ENCODE data around the gene WDR7.

Gene WDR7

DNA sequence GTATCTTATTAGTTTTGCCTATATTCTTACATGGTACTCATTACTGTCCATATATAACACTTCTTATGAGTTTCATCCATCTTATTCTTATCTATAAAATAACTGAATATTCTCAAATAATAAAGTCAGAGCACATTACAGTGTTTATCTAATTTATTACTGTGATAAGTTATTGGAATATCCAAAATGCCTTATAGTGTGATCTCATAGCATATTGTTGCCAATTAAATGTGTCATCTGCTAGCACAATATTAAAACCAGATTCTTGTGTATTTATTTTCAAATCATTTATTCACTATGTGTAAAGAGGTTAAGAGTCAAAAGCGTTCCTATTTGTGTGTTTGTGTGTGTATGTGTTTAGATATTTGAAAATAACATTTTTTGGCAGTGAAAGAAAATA is 151.9 kb downstream of the WDR7 start:
- DNase-seq (ENCODE audit: low read depth) = no peak

DNA sequence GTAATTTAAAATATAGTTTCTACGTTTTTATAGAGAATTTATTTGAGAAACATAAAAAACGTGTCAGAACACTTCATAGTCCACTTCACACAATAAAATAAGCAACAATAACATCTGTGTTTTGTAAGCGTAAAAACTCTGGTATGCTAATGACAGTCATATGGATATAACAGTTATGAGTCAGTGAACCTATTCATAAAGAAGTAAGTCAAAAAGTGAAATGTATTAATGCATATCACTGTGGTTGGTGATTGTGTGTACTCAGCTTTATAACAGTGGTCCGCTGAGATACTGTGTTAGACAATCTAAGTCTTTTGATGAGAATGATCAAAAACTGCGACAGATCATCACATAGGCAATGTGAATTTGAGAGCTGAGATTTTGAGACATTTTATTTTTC is 153.2 kb downstream of the WDR7 start:
- DNase-seq (ENCODE audit: low read depth) = no peak

DNA sequence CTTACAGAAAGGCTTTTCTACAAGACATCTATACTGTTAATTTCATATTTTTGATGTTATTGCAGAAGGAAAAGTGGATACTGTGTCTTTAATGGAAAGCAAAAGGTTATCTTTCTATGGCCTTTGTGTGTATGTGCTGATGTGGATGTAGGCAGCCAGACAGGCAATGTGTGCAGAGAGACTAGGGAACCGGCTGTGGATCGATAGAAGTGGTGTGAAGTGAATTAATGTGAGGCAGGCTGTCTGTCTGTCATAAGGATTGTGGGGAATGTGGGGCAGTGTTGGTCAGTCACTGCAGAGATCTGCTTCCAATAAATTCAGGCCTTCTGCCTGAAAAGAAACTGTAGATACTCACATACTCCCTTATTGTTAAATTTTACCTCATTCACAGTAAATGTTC is 156.7 kb downstream of the WDR7 start:
- DNase-seq (ENCODE audit: low read depth) = no peak

DNA sequence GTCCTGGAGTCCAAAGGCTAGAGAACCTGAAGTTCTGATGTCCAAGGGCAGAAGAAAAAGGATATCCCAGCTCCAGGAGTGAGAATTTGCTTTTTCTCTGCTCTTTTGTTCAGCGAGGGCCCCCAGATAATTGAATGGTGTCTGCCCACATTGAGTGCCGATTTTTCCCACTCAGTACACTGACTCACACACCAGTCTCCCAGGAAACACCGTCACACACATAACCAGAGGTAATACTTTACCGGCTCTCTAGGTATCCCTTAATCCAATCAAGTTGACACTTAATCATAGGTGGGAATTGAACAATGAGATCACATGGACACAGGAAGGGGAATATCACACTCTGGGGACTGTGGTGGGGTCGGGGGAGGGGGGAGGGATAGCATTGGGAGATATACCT is 161.5 kb downstream of the WDR7 start:
- no peak for DNase-seq (ENCODE audit: low read depth)

GRCh38 chr18:56815926-56816325 is 164.8 kb downstream of the WDR7 start:
- DNase-seq (ENCODE audit: low read depth) = peak; percentile 56

GRCh38 chr18:56823986-56824565 is 172.9 kb downstream of the WDR7 start:
- DNase-seq (ENCODE audit: low read depth) = no peak

DNA sequence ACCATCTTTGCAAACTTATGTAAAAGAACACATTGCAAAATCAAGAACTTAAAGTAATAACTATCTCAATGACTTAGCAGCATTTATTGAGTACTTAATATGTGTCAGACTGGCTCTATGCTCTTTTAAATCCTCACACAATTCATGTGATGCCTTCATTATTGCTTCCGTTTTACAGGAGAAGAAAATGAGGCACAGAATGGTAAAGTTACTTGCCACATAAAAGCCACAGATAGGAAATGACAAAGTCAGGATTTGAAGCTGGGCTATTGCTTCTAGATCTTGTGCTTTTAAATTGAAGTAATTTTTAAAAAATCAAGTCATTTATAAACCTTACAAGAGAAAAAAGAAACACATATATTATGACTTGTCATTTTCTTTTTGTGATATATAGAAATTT is 174.2 kb downstream of the WDR7 start:
- no peak for DNase-seq (ENCODE audit: low read depth)

DNA sequence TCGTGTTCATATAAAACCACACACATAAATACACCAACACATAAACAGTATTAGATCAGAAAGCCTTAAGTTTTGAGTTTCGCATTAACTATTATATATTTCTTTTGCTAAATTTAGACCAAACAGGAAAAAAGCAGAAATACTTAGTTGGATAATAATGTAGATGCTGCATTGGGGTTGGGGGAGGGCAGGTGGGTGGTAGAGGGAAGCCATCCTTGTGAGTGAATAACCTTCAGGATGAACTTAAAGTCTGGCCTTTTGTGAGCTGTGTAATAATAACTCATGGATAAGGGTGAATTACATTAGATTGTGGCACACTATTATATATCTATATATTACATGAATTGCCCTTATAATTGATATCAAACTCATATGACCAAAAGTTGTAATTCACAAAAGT is 174.7 kb downstream of the WDR7 start:
- no peak for DNase-seq (ENCODE audit: low read depth)

DNA sequence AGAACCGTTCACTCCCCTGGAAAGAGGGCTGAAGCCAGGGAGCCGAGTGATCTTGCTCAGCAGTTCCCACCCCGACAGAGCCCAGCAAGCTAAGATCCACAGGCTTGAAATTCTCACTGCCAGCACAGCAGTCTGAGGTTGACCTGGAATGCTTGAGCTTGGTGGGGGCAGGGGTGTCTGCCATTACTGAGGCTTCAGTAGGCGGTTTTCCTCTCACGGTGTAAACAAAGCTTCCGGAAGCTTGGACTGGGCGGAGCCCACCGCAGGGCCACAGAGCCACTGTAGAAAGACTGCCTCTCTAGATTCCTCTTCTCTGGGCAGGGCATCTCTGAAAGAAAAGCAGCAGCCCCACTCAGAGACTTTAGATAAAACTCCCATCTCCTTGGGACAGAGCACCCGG is 180.8 kb downstream of the WDR7 start:
- DNase-seq (ENCODE audit: low read depth) = peak; percentile 86

GRCh38 chr18:56835331-56835730 is 184.2 kb downstream of the WDR7 start:
- DNase-seq (ENCODE audit: low read depth) = peak; percentile 26

DNA sequence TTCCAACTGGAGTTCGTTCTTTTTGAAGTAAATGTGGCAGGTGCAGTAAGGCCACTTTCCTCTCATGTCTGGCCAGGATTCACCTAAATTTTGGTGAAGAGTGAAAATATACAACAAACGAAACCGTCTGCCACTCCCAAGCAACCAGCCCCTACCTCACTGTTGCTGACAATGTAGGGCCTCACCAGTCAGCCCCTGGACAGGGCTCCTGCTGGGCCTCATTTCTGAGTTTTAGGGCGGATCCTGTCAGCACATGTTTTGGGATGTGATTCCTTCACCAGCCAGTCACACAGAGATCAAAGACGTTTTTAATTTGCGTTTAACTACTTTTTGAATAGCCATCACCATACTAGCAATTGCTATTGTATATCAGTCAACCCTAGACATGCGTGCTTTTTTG is 185.0 kb downstream of the WDR7 start:
- DNase-seq (ENCODE audit: low read depth) = no peak

DNA sequence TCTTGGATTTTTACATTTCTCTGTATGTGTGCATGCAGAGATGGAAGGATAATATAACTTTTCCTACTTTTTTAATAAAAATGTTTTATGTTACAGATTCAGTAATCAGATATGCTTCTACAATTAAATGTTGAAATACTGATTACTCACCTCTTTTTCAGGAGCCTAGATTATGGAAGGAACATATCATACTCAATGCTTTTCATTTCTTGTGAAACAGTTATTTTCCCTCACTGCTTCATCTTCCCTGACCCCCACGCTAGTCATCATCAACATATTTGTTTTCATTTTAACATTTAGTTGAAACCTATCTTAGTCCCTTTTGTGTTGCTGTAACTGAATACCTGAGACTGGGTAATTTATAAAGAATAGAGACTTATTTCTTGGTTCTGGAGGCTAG is 190.7 kb downstream of the WDR7 start:
- peak; percentile 71 for DNase-seq (ENCODE audit: low read depth)

GRCh38 chr18:56843241-56843640 is 192.1 kb downstream of the WDR7 start:
- DNase-seq (ENCODE audit: low read depth) = no peak

- no peak for DNase-seq (ENCODE audit: low read depth)
Measured at GRCh38 chr18:56844556-56844955, 193.4 kb downstream of the WDR7 start.

GRCh38 chr18:56851774-56852173 is 200.6 kb downstream of the WDR7 start:
- DNase-seq (ENCODE audit: low read depth) = no peak

DNA sequence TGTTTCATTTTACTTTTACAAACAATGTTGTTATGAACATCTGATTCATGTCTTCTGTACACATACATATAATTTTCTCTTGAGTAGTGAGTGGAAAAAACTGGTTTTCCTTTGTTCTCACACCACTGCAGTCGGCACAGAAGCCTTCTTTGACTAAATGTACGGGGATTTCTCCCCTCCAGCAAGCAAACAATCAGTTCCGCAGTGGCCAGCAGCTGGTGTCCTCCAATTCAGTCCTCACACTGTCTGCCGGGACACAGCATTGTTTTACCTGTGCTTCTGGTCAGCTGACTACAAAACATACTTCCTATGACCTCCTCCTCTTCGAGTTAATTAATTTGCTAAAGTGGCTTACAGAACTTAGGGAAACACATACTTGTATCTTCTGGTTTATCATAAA is 202.8 kb downstream of the WDR7 start:
- no peak for DNase-seq (ENCODE audit: low read depth)

DNA sequence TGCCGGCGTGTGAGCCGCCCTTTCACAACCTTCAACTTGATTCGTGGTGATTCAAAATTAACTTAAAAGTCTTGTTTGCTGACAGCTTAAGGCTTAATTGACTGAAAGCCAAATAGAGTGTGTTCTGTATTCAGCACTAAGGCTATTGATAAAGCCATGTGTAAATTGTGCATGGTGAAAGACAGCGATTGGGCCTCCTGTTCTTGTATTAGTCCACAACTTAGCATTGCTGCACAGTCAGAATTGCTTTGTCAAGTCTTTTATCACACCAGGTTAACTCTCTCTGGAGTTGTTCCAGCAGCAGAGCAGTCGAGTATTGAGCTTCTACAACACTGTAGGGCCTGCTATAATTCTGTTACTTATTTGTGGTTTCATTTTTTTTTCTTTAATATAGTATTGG is 210.1 kb downstream of the WDR7 start:
- DNase-seq (ENCODE audit: low read depth) = no peak

GRCh38 chr18:56869189-56869777 is 218.1 kb downstream of the WDR7 start:
- DNase-seq (ENCODE audit: low read depth) = peak; percentile 67

DNA sequence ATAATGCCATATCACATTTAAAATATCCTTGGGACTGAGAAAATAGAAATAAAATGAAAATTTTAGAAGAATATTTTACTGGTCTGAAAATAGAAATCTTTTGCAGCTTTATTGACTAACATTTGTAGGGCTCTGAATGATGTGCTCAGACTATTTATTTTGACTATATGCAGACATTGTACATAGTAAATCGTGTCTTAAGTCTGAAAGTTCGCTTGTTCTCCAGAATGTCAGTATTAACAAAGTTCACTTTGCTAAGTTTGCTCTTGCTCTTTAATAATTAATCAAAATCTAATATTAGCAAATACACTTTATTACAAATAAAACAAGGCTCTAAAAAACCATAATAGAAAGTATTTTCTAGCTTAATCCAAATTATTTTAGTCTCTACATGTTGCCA is 219.8 kb downstream of the WDR7 start:
- no peak for DNase-seq (ENCODE audit: low read depth)

DNA sequence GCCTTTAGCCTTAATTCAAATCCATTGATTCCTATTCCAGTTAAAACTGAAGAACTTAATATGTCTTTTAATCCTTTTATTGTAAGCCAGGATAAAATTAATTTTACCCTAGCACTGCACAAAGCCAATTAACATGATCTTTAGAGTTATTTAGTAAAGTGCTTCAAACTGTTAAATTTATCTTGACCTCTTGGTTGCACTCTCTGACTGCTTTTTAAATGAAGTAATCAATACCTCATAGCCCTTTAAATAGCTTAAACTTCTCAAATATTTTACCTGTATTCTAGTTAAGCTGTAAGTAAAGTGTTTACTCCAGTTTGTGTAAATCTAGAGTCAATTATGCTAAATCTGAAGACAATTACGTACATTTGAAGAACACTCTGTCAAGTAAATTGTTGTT is 221.0 kb downstream of the WDR7 start:
- DNase-seq (ENCODE audit: low read depth) = no peak

DNA sequence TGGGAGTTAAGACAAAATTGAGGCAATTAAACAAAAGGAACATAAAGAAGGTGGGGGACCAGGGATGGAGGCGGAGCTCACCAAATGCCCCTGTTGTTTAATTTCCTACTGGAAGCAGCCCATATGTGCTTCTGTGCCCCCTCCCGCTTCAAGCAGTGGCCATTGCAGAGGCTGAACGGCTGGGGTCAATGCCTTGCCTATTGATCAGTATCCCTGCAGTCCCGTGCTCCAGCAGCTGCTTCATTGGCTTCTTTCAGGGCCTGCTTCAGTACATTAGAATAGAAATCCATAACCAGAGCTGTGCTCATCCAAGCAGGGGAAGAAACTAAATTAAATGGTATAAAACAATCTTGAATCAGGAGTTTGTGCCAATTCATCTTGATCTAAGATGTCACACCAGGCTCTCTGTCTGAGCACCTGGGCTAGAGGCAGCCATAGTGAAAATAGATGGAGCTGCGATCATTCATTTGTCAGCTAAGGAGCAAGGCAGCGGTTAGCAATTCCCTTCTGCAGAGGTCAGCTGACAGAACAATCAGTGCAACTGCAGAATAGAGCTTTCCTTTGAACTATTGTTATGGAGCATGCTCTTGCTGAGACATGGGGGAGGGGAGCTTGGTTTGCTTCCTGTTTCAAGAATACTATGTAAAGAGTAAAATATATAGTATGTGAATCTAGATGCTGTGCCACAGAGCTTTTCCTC is 222.4 kb downstream of the WDR7 start:
- DNase-seq (ENCODE audit: low read depth) = peak; percentile 10

- DNase-seq (ENCODE audit: low read depth) = no peak
Measured at GRCh38 chr18:56878711-56879110, 227.6 kb downstream of the WDR7 start.

- DNase-seq (ENCODE audit: low read depth) = no peak
Measured at GRCh38 chr18:56884511-56884910, 233.4 kb downstream of the WDR7 start.

- DNase-seq (ENCODE audit: low read depth) = no peak
Measured at GRCh38 chr18:56888978-56889377, 237.8 kb downstream of the WDR7 start.

Data from amniotic epithelial cell (primary cell).